HL-60 (cell line): ENCODE measurements around the gene PRDX2.

Experiments
- GABPA ChIP-seq: IDR thresholded peaks from 2 replicates; pipeline ENCODE4 v1.6.1; 2012; ENCODE audit warnings: low read depth
- SPI1 ChIP-seq: IDR thresholded peaks from 2 replicates; pipeline ENCODE4 v1.6.1; 2012; ENCODE audit warnings: low read depth, mild to moderate bottlenecking, borderline replicate concordance
- TF ChIP-seq, protein P1 (sequence below): IDR thresholded peaks from one replicate; pipeline ENCODE4 v1.5.1; 2011; ENCODE audit warnings: low read length, control low read depth, inconsistent platforms; ENCODE audit not compliant: insufficient read depth
- TF ChIP-seq, protein P2 (sequence below): IDR thresholded peaks from 2 replicates; pipeline ENCODE4 v1.6.1; 2012; ENCODE audit warnings: low read depth; ENCODE audit not compliant: insufficient replicate concordance

DNA sequence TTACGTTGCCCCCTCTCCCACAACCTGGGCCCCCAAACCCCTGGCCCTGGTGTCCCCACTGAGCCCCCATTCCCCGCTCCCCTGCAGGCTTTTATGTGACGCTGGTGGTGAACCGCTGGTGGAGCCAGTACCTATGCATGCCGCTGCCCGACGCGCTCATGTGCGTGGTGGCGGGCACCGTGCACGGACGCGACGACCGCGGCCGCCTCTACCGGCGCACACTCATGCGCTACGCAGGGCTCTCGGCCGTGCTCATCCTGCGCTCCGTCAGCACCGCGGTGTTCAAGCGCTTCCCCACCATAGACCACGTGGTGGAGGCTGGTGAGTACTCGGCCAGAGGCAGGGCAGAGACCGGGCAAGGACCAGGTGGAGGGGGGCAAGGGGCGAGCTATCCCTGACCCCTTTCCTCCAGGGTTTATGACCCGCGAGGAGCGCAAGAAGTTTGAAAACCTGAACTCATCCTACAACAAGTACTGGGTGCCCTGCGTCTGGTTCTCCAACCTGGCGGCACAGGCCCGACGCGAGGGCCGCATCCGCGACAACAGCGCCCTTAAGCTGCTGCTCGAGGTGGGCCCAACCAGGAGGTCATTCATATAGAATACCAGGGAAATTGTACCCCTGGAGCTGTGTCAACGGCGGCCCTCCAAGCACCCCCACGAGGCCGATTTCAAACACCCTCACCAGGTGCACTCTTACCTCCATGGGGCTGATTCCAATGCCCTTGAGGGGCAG, 47.0 kb downstream of the PRDX2 start:
- TF ChIP-seq, protein P1, sequence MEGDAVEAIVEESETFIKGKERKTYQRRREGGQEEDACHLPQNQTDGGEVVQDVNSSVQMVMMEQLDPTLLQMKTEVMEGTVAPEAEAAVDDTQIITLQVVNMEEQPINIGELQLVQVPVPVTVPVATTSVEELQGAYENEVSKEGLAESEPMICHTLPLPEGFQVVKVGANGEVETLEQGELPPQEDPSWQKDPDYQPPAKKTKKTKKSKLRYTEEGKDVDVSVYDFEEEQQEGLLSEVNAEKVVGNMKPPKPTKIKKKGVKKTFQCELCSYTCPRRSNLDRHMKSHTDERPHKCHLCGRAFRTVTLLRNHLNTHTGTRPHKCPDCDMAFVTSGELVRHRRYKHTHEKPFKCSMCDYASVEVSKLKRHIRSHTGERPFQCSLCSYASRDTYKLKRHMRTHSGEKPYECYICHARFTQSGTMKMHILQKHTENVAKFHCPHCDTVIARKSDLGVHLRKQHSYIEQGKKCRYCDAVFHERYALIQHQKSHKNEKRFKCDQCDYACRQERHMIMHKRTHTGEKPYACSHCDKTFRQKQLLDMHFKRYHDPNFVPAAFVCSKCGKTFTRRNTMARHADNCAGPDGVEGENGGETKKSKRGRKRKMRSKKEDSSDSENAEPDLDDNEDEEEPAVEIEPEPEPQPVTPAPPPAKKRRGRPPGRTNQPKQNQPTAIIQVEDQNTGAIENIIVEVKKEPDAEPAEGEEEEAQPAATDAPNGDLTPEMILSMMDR: no peak
- TF ChIP-seq GABPA (no peak), SPI1 (no peak)
- TF ChIP-seq, protein P2, sequence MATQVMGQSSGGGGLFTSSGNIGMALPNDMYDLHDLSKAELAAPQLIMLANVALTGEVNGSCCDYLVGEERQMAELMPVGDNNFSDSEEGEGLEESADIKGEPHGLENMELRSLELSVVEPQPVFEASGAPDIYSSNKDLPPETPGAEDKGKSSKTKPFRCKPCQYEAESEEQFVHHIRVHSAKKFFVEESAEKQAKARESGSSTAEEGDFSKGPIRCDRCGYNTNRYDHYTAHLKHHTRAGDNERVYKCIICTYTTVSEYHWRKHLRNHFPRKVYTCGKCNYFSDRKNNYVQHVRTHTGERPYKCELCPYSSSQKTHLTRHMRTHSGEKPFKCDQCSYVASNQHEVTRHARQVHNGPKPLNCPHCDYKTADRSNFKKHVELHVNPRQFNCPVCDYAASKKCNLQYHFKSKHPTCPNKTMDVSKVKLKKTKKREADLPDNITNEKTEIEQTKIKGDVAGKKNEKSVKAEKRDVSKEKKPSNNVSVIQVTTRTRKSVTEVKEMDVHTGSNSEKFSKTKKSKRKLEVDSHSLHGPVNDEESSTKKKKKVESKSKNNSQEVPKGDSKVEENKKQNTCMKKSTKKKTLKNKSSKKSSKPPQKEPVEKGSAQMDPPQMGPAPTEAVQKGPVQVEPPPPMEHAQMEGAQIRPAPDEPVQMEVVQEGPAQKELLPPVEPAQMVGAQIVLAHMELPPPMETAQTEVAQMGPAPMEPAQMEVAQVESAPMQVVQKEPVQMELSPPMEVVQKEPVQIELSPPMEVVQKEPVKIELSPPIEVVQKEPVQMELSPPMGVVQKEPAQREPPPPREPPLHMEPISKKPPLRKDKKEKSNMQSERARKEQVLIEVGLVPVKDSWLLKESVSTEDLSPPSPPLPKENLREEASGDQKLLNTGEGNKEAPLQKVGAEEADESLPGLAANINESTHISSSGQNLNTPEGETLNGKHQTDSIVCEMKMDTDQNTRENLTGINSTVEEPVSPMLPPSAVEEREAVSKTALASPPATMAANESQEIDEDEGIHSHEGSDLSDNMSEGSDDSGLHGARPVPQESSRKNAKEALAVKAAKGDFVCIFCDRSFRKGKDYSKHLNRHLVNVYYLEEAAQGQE: no peak
